ENCODE data around the gene FOXM1. TPM values are rescaled to one million over a fixed set of nuclear protein-coding genes. Genes with fewer than 3 reads are reported as not detected.
"Not testable (repeated sequence)": the region's sequence is repeated elsewhere in the genome, so short reads cannot be mapped to it uniquely, and the experiment has no call there.

The FOXM1 gene
- total and polyA plus RNA-seq, 2 donors = 3.5 to 12.3 TPM

DNA sequence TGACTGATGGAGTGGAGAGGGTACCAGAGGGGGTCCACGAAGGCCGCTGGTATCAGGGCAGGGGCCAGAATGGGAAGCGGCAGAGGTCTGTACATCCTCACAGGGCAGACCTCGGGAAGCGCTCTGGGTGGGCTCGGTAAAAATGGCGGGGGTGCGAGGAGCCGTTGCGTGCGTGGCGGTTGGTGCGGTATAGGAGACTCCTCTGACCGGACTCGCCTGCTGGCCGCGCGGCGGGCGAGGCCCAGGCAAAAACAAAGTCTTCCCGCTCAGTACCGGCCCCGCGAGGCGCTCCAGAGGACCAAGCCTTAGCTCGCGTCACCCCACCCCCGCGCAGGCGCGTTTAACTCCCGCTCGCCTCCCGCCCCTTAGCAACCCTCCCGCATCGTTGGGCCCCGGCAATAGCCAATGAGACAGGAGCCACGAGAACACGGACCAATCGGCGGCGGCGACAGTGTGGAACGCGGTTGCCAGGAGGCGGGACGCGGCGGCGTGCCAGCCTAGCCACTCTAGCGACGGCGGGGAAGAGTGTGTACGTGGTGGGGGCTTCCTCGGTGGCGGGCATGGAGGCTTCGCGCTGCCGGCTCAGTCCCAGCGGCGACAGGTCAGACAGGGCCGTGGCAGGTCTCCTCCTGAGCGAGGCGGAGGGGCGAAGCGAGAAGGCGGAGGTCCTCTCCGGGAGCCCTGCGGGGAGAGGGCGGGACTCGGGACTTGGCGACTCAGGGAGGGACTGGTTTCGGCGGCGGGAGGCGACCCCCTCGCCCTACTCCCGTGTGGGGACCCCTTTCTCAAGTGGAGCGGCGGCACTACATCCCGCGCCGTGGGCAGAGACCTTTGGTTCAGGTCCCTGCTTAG is 13.6 kb upstream of the FOXM1 start, which contains the start of gene TULP3:
TULP3 (plus strand) TSS at position 504 of the 852 bp plus-strand sequence; CDS start at position 561, 57 bp downstream.
- H3K9me3 ChIP-seq (ENCODE audit: control insufficient read depth in 2 of 2, insufficient read depth in 1 of 2, low read length in 1 of 2) = no peaks in the 10 kb centered on the region
- H3K27me3 ChIP-seq (ENCODE audit: control insufficient read depth in 2 of 2, insufficient read depth in 1 of 2, low read length in 1 of 2) = no peaks in the 10 kb centered on the region
- H3K27ac ChIP-seq (ENCODE audit: low read depth in 1 of 2, low read length in 1 of 2) = peak within 1 kb of the TSS; percentile 77 to 82
- peak within 1 kb of the TSS; percentile 64 to 78 for H3K4me3 ChIP-seq (ENCODE audit: low read length in 2 of 2)
- H3K36me3 ChIP-seq (ENCODE audit: control insufficient read depth in 2 of 2, insufficient read depth in 2 of 2, low read length in 1 of 2) = peaks cover 8 to 26% of the 10 kb centered on the region in 2 donors
- under 1% methylated on average over 83 of the region's 83 CpGs for WGBS
- DNase-seq (ENCODE audit: low read depth in 6 of 9, low spot score in 9 of 9) = peak; percentile 87 to 98 (median 95)
- peaks cover 10 to 13% of the 10 kb centered on the region in 2 donors for H3K4me1 ChIP-seq (ENCODE audit: control insufficient read depth in 2 of 2, insufficient read depth in 2 of 2, low read length in 2 of 2)

DNA sequence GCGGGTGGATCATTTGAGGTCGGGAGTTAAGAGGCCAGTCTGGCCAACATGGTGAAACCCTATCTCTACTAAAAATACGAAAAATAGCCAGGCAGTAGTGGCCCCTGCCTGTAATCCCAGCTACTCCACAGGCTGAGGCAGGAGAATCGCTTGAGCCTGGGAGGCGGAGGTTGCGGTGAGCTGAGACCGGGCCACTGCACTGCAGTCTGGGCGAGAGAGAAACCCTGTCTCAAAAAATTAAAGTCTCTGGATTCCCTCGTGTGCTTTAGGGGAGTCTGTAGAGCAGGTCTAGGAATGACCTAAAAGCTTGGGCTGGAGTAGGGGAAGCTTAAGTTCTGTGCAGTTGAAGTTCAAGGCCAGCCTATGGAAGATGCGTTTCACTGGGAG is 13.0 kb upstream of the FOXM1 start:
- Histone ChIP-seq H3K27ac (ENCODE audit: low read depth in 1 of 2, low read length in 1 of 2) (peak overlapping the region; percentile 73 to 82), H3K4me3 (ENCODE audit: low read length in 2 of 2) (peak overlapping the region; percentile 64 to 78), H3K9me3 (ENCODE audit: control insufficient read depth in 2 of 2, insufficient read depth in 1 of 2, low read length in 1 of 2) (no peaks in the 10 kb centered on the region), H3K4me1 (ENCODE audit: control insufficient read depth in 2 of 2, insufficient read depth in 2 of 2, low read length in 2 of 2) (peaks cover 10 to 13% of the 10 kb centered on the region in 2 donors), H3K36me3 (ENCODE audit: control insufficient read depth in 2 of 2, insufficient read depth in 2 of 2, low read length in 1 of 2) (peaks cover 11 to 26% of the 10 kb centered on the region in 2 donors), H3K27me3 (ENCODE audit: control insufficient read depth in 2 of 2, insufficient read depth in 1 of 2, low read length in 1 of 2) (no peaks in the 10 kb centered on the region)
- 81% methylated on average over 10 of the region's 10 CpGs for WGBS
- DNase-seq (ENCODE audit: low read depth in 6 of 9, low spot score in 9 of 9) = no peak

DNA sequence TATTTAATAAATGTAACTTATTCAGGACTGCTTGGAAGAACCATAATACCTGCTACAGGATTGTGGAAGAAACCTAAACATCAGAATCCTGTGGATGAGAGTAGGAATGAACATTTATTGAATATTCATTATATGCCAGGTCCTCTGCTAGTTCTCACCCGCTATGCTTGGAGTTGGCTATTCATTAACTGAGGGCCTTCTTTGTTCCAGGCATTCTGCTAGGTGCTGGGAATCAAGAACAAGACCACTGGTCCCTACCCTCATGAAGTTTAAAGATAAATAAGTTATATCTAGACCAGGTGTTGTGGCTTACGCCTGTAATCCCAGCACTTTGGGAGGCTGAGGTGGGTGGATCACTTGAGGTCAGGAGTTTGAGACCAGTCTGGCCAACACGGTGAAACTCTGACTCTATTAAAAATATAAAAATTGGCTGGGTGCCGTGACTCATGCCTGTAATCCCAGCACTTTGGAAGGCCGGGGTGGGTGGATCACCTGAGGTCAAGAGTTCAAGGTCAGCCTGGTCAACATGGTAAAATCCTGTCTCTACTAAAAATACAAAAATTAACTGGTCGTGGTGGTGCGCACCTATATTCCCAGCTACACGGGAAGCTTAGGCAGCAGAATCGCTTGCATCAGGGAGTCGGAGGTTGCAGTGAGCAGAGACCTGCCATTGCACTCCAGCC is 9.9 kb upstream of the FOXM1 start:
- 99% methylated on average over 10 of the region's 10 CpGs for WGBS
- no peak for DNase-seq (ENCODE audit: low read depth in 6 of 9, low spot score in 9 of 9)

DNA sequence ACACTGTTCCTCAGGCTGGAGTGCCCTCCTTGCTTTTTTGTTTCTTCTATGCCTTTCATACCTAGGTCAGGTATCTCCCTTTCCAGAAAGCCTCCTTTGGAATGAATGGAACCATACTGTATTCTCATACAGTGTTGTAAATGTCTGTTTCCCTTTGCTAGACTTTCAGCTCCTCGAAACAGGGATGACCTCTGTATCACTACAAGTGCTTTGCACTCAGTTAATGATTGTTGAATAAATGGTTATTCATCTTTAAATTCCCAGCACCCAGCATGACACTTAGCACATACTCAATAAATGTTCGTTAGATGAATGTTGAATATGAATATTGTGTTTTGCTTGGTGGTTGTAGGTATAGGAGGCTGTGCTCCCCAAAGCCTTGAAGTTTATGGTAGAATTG is 7.8 kb upstream of the FOXM1 start:
- H3K4me1 ChIP-seq (ENCODE audit: control insufficient read depth in 2 of 2, insufficient read depth in 2 of 2, low read length in 2 of 2) = peaks cover 0 to 2% of the 10 kb centered on the region in 2 donors
- no peak overlapping the region for H3K27ac ChIP-seq (ENCODE audit: low read depth in 1 of 2, low read length in 1 of 2)
- no peaks in the 10 kb centered on the region for H3K9me3 ChIP-seq (ENCODE audit: control insufficient read depth in 2 of 2, insufficient read depth in 1 of 2, low read length in 1 of 2)
- no peak for DNase-seq (ENCODE audit: low read depth in 6 of 9, low spot score in 9 of 9)
- H3K36me3 ChIP-seq (ENCODE audit: control insufficient read depth in 2 of 2, insufficient read depth in 2 of 2, low read length in 1 of 2) = peaks cover 11 to 28% of the 10 kb centered on the region in 2 donors
- no peaks in the 10 kb centered on the region for H3K27me3 ChIP-seq (ENCODE audit: control insufficient read depth in 2 of 2, insufficient read depth in 1 of 2, low read length in 1 of 2)
- WGBS = 93% methylated on average over 2 of the region's 2 CpGs
- H3K4me3 ChIP-seq (ENCODE audit: low read length in 2 of 2) = no peak overlapping the region

More for the DNA sequence above, 9.9 kb upstream of the FOXM1 start:
- Histone ChIP-seq H3K4me1 (ENCODE audit: control insufficient read depth in 2 of 2, insufficient read depth in 2 of 2, low read length in 2 of 2) (peaks cover 10 to 13% of the 10 kb centered on the region in 2 donors), H3K4me3 (ENCODE audit: low read length in 2 of 2) (no peak overlapping the region), H3K9me3 (ENCODE audit: control insufficient read depth in 2 of 2, insufficient read depth in 1 of 2, low read length in 1 of 2) (no peaks in the 10 kb centered on the region), H3K27me3 (ENCODE audit: control insufficient read depth in 2 of 2, insufficient read depth in 1 of 2, low read length in 1 of 2) (no peaks in the 10 kb centered on the region), H3K36me3 (ENCODE audit: control insufficient read depth in 2 of 2, insufficient read depth in 2 of 2, low read length in 1 of 2) (peaks cover 11 to 28% of the 10 kb centered on the region in 2 donors), H3K27ac (ENCODE audit: low read depth in 1 of 2, low read length in 1 of 2) (no peak overlapping the region)

DNA sequence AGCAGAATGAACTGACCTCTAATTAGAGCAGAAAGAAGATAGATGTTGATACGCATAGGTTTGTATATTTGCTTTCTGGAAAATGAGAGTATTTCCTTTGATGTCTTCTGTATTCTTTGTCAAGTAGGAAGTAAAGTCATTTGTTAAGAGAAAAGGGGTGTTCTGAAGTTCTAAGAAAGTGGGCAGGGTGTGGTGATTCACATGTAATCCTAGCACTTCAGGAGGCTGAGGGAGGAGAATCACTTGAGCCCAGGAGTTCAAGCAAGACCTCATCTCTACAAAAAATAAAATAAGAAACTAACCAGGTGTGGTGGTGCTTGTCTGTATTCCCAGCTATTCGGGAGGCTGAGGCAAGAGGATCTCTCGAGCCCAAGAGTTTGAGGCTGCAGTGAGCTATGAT is 2.9 kb upstream of the FOXM1 start:
- Histone ChIP-seq H3K9me3 (ENCODE audit: control insufficient read depth in 2 of 2, insufficient read depth in 1 of 2, low read length in 1 of 2) (no peaks in the 10 kb centered on the region), H3K27me3 (ENCODE audit: control insufficient read depth in 2 of 2, insufficient read depth in 1 of 2, low read length in 1 of 2) (no peaks in the 10 kb centered on the region), H3K4me1 (ENCODE audit: control insufficient read depth in 2 of 2, insufficient read depth in 2 of 2, low read length in 2 of 2) (peaks cover 16 to 23% of the 10 kb centered on the region in 2 donors), H3K4me3 (ENCODE audit: low read length in 2 of 2) (no peak overlapping the region), H3K27ac (ENCODE audit: low read depth in 1 of 2, low read length in 1 of 2) (no peak overlapping the region), H3K36me3 (ENCODE audit: control insufficient read depth in 2 of 2, insufficient read depth in 2 of 2, low read length in 1 of 2) (peaks cover 0 to 4% of the 10 kb centered on the region in 2 donors)
- 98% methylated on average over 3 of the region's 3 CpGs for WGBS
- no peak for DNase-seq (ENCODE audit: low read depth in 6 of 9, low spot score in 9 of 9)

DNA sequence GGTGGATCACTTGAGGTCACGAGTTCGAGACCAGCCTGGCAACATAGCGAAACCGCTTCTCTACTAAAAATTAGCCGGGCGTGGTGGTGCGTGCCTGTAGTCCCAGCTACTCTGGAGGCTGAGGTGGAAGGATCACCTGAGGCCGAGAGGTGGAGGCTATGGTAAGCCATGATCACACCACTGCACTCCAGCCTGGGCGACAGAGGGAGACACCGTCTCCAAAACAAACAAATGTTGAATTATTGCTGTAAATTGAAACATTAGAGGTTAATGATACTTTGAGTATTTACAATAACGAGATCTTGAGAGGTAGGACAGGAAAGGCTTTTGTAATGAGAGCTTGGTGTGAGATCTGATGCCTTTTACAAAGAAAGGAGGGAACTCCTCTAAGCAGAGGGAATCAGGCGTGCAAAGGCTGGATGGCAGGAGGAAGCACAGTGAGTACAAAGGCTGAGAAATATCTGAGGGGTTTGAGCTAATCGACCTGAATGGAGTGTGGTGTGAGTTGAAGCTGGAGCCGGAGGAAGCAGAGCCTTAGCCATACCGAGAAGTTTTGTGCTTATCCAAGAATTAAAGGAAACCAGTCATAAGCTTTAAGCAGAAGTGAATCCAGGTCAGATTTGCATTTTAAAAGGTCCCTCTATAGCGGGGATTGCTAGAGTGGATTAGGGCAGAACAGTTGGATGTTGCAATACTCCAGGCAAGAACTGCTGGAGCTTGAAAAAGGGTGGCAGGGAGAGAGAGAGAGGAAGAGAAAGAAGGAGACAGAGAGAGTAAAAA is 1.2 kb upstream of the FOXM1 start:
- H3K27me3 ChIP-seq (ENCODE audit: control insufficient read depth in 2 of 2, insufficient read depth in 1 of 2, low read length in 1 of 2) = no peaks in the 10 kb centered on the region
- WGBS = 70% methylated on average over 16 of the region's 16 CpGs
- peak in 1 of 9 donors; percentile 32 for DNase-seq (ENCODE audit: low read depth in 6 of 9, low spot score in 9 of 9)

DNA sequence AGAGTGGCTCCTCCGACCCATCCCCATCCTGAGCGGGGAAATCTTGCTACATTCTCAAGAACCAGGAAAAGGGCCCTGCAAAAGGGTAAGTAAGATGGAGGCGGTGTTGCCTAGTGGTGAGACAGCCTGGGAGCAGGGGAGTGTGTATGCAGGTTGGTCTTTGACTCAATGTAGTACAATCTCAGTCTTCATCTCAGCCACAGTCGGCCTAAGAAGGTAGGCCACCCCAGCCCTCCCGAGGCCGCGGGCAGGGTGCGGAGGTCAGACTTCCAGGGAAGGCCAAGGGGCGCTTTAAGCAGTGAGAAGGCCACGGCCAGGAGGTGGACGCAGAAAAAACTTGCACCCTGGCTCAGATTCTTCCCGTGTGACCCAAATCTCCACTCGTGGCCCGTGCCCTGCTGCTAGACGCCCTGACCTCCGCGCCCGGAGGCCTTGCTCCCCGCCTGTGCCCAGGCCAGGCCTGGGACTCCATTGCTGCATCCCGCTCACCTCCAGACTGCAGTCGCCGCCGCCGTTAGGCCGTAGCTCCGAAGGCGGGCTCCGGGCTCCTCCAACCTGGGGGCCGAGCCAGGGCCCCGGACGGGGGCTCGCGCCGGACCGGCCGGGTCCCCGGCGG is 435 bp downstream of the FOXM1 start:
- peaks cover 16 to 23% of the 10 kb centered on the region in 2 donors for H3K4me1 ChIP-seq (ENCODE audit: control insufficient read depth in 2 of 2, insufficient read depth in 2 of 2, low read length in 2 of 2)
- peak overlapping the region in 1 of 2 donors; percentile 64 for H3K27ac ChIP-seq (ENCODE audit: low read depth in 1 of 2, low read length in 1 of 2)
- H3K4me3 ChIP-seq (ENCODE audit: low read length in 2 of 2) = peak overlapping the region; percentile 93 to 95
- no peaks in the 10 kb centered on the region for H3K9me3 ChIP-seq (ENCODE audit: control insufficient read depth in 2 of 2, insufficient read depth in 1 of 2, low read length in 1 of 2)
- WGBS = 6% methylated on average over 38 of the region's 38 CpGs
- H3K27me3 ChIP-seq (ENCODE audit: control insufficient read depth in 2 of 2, insufficient read depth in 1 of 2, low read length in 1 of 2) = no peaks in the 10 kb centered on the region
- peaks cover 12 to 23% of the 10 kb centered on the region in 2 donors for H3K36me3 ChIP-seq (ENCODE audit: control insufficient read depth in 2 of 2, insufficient read depth in 2 of 2, low read length in 1 of 2)
- peak in 3 of 9 donors; percentile 9 to 19 (median 18) for DNase-seq (ENCODE audit: low read depth in 6 of 9, low spot score in 9 of 9)

More for the DNA sequence above, 1.2 kb upstream of the FOXM1 start:
- peaks cover 16 to 23% of the 10 kb centered on the region in 2 donors for H3K4me1 ChIP-seq (ENCODE audit: control insufficient read depth in 2 of 2, insufficient read depth in 2 of 2, low read length in 2 of 2)
- peak overlapping the region; percentile 93 to 95 for H3K4me3 ChIP-seq (ENCODE audit: low read length in 2 of 2)
- peak overlapping the region; percentile 59 to 86 for H3K27ac ChIP-seq (ENCODE audit: low read depth in 1 of 2, low read length in 1 of 2)
- peaks cover 7 to 11% of the 10 kb centered on the region in 2 donors for H3K36me3 ChIP-seq (ENCODE audit: control insufficient read depth in 2 of 2, insufficient read depth in 2 of 2, low read length in 1 of 2)
- no peaks in the 10 kb centered on the region for H3K9me3 ChIP-seq (ENCODE audit: control insufficient read depth in 2 of 2, insufficient read depth in 1 of 2, low read length in 1 of 2)

DNA sequence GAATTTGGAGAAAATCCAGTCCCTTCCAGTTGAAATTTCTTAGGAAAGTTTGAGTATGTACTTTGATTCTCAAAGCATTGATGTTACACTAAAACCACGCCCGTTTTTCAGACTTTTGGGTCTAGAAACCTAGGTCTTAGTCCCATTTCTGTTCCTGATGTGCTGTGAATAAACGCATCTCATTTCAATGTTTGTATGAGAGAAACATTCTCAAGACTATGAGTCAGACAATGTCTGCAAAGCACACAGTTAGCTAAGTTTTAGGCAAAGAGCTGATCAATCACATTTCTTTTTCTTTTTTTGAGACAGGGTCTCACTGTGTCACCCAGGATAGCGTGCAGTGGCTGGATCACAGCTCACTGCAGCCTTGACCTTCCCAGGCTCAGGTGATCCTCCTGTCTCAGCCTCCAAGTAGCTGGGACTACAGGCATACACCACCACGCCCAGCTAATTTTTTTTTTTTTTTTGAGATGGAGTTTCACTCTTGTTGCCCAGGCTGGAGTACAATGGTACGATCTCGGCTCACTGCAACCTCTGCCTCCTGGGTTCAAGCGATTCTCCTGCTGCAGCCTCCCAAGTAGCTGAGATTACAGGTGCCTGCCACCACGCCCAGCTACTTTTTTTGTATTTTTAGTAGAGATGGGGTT is 7.9 kb downstream of the FOXM1 start:
- not testable (repeated sequence) for H3K27ac ChIP-seq (ENCODE audit: low read depth in 1 of 2, low read length in 1 of 2); H3K9me3 ChIP-seq (ENCODE audit: control insufficient read depth in 2 of 2, insufficient read depth in 1 of 2, low read length in 1 of 2); DNase-seq (ENCODE audit: low read depth in 6 of 9, low spot score in 9 of 9); H3K27me3 ChIP-seq (ENCODE audit: control insufficient read depth in 2 of 2, insufficient read depth in 1 of 2, low read length in 1 of 2); H3K4me1 ChIP-seq (ENCODE audit: control insufficient read depth in 2 of 2, insufficient read depth in 2 of 2, low read length in 2 of 2); H3K4me3 ChIP-seq (ENCODE audit: low read length in 2 of 2)
- H3K36me3 ChIP-seq (ENCODE audit: control insufficient read depth in 2 of 2, insufficient read depth in 2 of 2, low read length in 1 of 2) = peaks cover 52 to 62% of the 10 kb centered on the region in 2 donors
- WGBS = 98% methylated on average over 9 of the region's 9 CpGs

Measured in thymus (tissue), 11 donors.